Prostate gland (tissue), 2 donors: ENCODE measurements around the gene JADE3.

Experiments
- POLR2A ChIP-seq: fragments of 450-650 bp; IDR thresholded peaks from one replicate; pipeline ENCODE4 v1.6.1; 2016; ENCODE audit warnings: antibody characterized with exemption, mild to moderate bottlenecking
- TF ChIP-seq, protein P1 (sequence below), 4 experiments: fragments of 200-600 bp in 2 of 4; fragments of 450-650 bp in 2 of 4; sonication (generic) in 2 of 4; IDR thresholded peaks; 1 replicate in 3 of 4; 2 replicates in 1 of 4; pipeline ENCODE4 v1.5.1; 2016 to 2019; ENCODE audit warnings: antibody characterized with exemption in 4 of 4, mild to moderate bottlenecking in 2 of 4, moderate library complexity in 2 of 4

GRCh38 chrX:47093248-47093647, 181.0 kb downstream of the JADE3 start:
- TF ChIP-seq POLR2A, result no peak
- TF ChIP-seq, protein P1, sequence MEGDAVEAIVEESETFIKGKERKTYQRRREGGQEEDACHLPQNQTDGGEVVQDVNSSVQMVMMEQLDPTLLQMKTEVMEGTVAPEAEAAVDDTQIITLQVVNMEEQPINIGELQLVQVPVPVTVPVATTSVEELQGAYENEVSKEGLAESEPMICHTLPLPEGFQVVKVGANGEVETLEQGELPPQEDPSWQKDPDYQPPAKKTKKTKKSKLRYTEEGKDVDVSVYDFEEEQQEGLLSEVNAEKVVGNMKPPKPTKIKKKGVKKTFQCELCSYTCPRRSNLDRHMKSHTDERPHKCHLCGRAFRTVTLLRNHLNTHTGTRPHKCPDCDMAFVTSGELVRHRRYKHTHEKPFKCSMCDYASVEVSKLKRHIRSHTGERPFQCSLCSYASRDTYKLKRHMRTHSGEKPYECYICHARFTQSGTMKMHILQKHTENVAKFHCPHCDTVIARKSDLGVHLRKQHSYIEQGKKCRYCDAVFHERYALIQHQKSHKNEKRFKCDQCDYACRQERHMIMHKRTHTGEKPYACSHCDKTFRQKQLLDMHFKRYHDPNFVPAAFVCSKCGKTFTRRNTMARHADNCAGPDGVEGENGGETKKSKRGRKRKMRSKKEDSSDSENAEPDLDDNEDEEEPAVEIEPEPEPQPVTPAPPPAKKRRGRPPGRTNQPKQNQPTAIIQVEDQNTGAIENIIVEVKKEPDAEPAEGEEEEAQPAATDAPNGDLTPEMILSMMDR (IDR thresholded peaks at IDR 0.05), result peak in 3 of 4 experiments; percentile 21 to 54 (median 45)
